Large intestine (tissue), 3 donors: ENCODE measurements around the gene DIP2C. TPM values are rescaled to one million over a fixed set of nuclear protein-coding genes. Genes with fewer than 3 reads are reported as not detected.
A peak's percentile ranks its signal among the peaks of the same experiment; 100 is the strongest.
"Not testable (repeated sequence)": the region's sequence is repeated elsewhere in the genome, so short reads cannot be mapped to it uniquely, and the experiment has no call there.

Source experiments
- DNase-seq, 2 donors: peaks; one replicate each; pipeline versions ENCODE4 v3.0.0 to v3.0.0-alpha.2; 2013
- H3K27ac ChIP-seq: one replicate; pipeline ENCODE4 v1.5.1; 2013; ENCODE audit warnings: low read length
- H3K27me3 ChIP-seq: 2 replicates; pipeline ENCODE4 v1.6.1; 2013; ENCODE audit warnings: low read length; ENCODE audit not compliant: control insufficient read depth, insufficient read depth
- H3K36me3 ChIP-seq: 2 replicates; pipeline ENCODE4 v1.6.1; 2013; ENCODE audit warnings: low read length; ENCODE audit not compliant: control insufficient read depth, insufficient read depth
- H3K4me1 ChIP-seq: one replicate; pipeline ENCODE4 v1.6.1; 2013; ENCODE audit warnings: low read length; ENCODE audit not compliant: control insufficient read depth, insufficient read depth
- H3K4me3 ChIP-seq: one replicate; pipeline ENCODE4 v1.5.1; 2013; ENCODE audit warnings: low read length
- H3K9me3 ChIP-seq: one replicate; pipeline ENCODE4 v1.6.1; 2013; ENCODE audit warnings: mild to moderate bottlenecking, low read depth, low read length, moderate library complexity; ENCODE audit not compliant: control insufficient read depth
- WGBS: methylation state at CpG from one replicate; pipeline ENCODE4 v1.1.5; 2013; ENCODE audit warnings: low lambda C conversion rate; ENCODE audit not compliant: insufficient coverage; 5-methylcytosine and 5-hydroxymethylcytosine counted together
- polyA plus RNA-seq: library from polyadenylated mRNA; unstranded; fragments of 120-200 nt; gene quantifications from one replicate; pipeline ENCODE4 v1.2.1, GENCODE V29; 2013

DIP2C gene
- polyA plus RNA-seq, 1 donor, result 16.5 TPM

DNA sequence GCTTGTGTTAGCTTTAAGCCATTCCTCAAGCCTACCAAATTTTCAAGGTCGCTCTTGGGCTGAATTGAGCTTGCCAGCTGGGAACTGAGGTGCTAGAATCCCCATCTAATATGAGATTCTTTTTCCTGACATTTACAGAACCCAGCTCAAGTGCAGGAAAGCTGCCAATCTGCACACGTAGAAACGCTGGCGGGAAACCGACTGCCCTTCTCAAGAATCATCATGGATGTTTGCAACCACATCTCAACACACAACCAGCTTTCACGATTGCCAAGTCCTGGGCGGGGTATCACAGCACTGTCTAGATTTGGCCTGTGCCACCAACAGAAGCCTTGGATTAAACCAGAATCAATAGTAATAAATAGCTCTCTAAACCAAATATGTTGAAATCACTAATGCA is 203.7 kb downstream of the DIP2C start:
- no CpG with 5 or more reads among the region's 7 CpGs for WGBS
- Histone ChIP-seq H3K27me3 (no peaks in the 10 kb centered on the region), H3K4me3 (no peak overlapping the region), H3K36me3 (peaks cover 20% of the 10 kb centered on the region), H3K9me3 (no peaks in the 10 kb centered on the region), H3K4me1 (no peaks in the 10 kb centered on the region), H3K27ac (no peak overlapping the region)
- no peak for DNase-seq

DNA sequence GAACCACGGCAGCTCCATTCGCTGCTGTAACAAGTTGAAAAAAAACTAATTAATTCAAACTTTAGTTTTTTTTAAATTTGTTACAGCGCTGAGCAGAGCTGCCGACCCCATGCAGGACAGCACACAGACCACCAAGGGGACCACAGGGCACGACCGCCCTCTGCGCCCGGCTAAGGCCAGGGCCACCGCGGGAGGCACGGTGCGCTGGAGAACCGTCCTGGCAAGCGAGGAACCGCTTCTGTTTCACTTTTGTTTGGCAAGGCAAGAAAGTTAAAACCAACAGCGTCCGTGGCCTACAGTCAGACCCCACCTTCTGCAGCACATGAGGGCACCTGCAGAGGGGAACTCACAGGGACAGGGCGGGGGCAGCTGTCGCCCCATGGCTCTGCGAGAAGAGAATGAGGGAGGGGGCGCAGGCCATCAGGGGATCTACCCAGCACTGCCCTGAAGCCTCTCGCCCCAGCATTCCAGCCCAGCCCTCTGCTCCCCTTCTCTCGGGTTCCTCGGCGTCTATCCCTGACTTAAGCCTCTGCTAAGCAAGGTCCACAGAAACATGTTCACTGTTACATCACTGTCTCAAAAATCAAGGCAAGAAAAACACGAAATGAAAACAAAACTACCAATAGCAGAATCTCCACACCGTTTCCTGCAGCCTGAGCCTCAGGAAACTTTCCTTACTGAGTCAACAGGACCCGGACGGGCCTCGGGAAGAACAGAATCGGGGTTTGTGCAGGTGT is 204.4 kb downstream of the DIP2C start:
- H3K27ac ChIP-seq, result peak overlapping the region; percentile 3
- WGBS, result no CpG with 5 or more reads among the region's 31 CpGs

DNA sequence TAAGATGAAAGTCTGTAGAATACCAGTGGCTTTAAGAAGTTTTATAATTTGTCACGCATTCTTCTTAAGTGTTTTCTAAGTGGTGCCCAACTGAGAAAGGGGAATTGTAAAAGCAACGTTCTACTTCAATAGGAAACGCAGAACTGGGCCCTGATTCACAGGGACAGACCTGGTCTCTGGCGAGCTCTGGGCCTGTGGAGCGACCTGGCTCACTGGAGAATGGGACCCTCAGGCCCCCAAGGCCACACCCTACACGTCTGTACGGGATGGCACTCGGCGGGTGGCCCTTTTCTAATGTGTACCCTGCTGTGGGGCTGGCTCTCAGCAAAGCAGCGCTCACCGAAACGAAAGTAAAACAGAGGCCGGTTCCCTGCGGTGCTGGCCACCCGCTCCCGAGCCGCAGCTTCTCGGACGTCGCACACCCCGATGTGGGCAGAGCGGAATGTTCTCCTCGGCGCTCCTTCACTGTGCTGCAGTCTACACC is 205.0 kb downstream of the DIP2C start:
- 100% methylated on average over 1 of the region's 24 CpGs for WGBS
- Histone ChIP-seq H3K27ac (peak overlapping the region; percentile 3), H3K9me3 (no peaks in the 10 kb centered on the region), H3K4me1 (no peaks in the 10 kb centered on the region), H3K4me3 (peak overlapping the region; percentile 18), H3K27me3 (no peaks in the 10 kb centered on the region), H3K36me3 (peaks cover 20% of the 10 kb centered on the region)
- no peak for DNase-seq

More for the DNA sequence above, 204.4 kb downstream of the DIP2C start:
- peak overlapping the region; percentile 18 for H3K4me3 ChIP-seq
- no peaks in the 10 kb centered on the region for H3K9me3 ChIP-seq
- H3K4me1 ChIP-seq, result no peaks in the 10 kb centered on the region
- no peak for DNase-seq
- no peaks in the 10 kb centered on the region for H3K27me3 ChIP-seq
- peaks cover 20% of the 10 kb centered on the region for H3K36me3 ChIP-seq

DNA sequence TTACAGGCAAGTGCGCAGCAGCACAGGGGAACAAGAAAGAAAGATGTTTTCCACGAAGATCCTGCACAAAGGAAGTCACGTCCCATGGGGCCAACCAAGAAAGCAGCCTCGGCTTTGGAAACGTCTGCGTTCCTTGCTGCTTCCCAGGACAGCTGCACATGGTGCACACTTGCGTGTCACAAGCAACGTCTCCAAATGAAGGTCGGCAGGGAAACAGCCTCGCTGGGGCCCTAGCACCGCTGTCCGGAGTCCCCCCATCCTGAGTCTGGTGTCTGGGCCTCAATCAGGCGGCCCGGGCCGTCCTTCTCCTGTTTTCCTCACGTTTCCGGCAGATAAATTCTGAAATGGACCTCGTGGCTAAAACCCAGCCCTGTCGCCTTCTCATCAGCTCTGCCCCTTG is 206.2 kb downstream of the DIP2C start:
- H3K4me3 ChIP-seq, result no peak overlapping the region
- H3K4me1 ChIP-seq, result no peaks in the 10 kb centered on the region
- DNase-seq, result no peak
- no peaks in the 10 kb centered on the region for H3K9me3 ChIP-seq
- no peaks in the 10 kb centered on the region for H3K27me3 ChIP-seq
- WGBS, result no CpG with 5 or more reads among the region's 19 CpGs
- H3K27ac ChIP-seq, result no peak overlapping the region
- H3K36me3 ChIP-seq, result peaks cover 22% of the 10 kb centered on the region

- 50% methylated on average over 1 of the region's 10 CpGs for WGBS
- H3K27ac ChIP-seq, result no peak overlapping the region
- H3K4me1 ChIP-seq, result no peaks in the 10 kb centered on the region
Observed at GRCh38 chr10:482848-483247, 206.6 kb downstream of the DIP2C start.

DNA sequence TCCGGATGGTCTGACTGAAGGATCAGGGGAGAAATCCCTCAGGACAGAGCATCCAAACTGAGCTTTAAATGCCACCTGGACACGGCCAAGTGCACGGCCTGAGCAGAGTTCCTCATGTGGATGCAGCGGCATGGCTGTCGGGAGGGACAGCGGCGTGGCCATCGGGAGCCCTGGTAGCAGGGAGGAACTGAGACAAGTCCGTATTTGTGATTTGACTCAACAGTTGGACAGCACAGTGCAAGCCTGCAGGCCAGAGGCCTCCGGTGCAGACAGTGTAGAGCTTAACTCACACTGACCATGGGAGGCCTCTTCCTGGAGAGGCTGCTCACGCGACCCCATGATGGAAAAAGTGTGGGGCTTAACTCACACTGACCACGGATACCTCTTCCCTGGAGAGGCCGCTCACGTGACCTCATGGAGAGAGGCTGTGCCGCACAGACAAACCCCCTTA is 207.4 kb downstream of the DIP2C start:
- no CpG with 5 or more reads among the region's 16 CpGs for WGBS
- Histone ChIP-seq H3K9me3 (no peaks in the 10 kb centered on the region), H3K27ac (no peak overlapping the region), H3K27me3 (no peaks in the 10 kb centered on the region), H3K4me1 (no peaks in the 10 kb centered on the region), H3K4me3 (no peak overlapping the region), H3K36me3 (peaks cover 22% of the 10 kb centered on the region)
- DNase-seq, result no peak

More at GRCh38 chr10:482848-483247, 206.6 kb downstream of the DIP2C start:
- no peaks in the 10 kb centered on the region for H3K9me3 ChIP-seq
- H3K27me3 ChIP-seq, result no peaks in the 10 kb centered on the region
- H3K36me3 ChIP-seq, result peaks cover 22% of the 10 kb centered on the region
- no peak for DNase-seq
- H3K4me3 ChIP-seq, result no peak overlapping the region

- Histone ChIP-seq H3K36me3 (peaks cover 22% of the 10 kb centered on the region), H3K4me1 (no peaks in the 10 kb centered on the region), H3K27ac (no peak overlapping the region), H3K9me3 (no peaks in the 10 kb centered on the region), H3K4me3 (no peak overlapping the region), H3K27me3 (no peaks in the 10 kb centered on the region)
- no peak for DNase-seq
- WGBS, result no CpG with 5 or more reads among the region's 15 CpGs
Observed at GRCh38 chr10:481628-482027, 207.8 kb downstream of the DIP2C start.

DNA sequence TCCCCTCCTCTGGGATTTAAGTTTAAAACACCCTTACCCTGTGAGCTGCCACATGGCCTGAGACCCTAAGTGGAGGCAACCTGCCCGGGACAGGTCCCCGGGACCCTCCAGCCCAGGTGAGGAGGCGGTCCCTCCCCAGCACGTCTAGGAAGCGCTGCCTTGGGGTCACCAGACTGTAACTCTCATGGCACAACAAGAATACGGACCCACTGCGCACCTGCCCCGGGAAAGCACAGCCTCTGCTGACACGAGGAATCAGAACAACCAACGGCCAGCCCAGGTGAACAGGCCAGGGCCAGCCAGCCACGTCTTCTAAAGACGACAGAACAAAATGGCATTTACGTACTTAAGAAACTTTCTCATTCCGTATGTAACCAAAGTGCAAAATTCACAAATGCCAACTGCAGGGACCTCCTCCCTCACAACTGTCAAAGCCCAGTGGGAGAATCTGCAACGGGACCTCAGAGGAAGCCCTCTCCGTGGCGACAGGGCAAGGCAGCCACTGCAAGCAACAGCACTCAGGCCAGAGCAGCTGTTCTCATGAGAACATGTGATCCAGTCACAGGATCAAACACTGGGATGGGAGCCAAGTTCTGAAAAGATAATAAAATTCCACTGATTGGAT is 208.4 kb downstream of the DIP2C start:
- Histone ChIP-seq H3K36me3 (peaks cover 22% of the 10 kb centered on the region), H3K4me1 (no peaks in the 10 kb centered on the region), H3K4me3 (no peak overlapping the region), H3K27ac (no peak overlapping the region), H3K9me3 (no peaks in the 10 kb centered on the region), H3K27me3 (no peaks in the 10 kb centered on the region)
- DNase-seq, result peak; percentile 52 to 78
- no CpG with 5 or more reads among the region's 17 CpGs for WGBS

DNA sequence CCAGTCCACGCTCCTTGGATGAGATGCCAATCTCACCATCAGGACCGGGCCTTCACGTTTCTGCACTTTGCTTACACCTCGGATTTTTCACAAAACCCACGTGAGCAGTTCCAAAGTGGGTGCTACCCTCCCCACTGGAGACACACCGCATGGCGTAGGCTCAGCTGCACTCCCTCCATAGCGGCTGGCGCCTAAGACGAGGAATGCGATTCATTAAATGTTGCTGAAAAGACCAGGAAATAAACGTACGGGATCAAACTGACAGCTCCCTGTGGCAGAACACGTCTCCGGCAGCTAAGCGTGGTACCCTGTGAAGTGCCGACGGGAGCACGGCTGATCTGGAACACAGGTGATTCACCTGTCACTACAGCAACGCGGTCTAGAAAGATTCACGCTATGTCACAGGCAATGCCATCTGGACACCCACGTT is 209.0 kb downstream of the DIP2C start:
- H3K27me3 ChIP-seq, result no peaks in the 10 kb centered on the region
- no peaks in the 10 kb centered on the region for H3K4me1 ChIP-seq
- no peak overlapping the region for H3K4me3 ChIP-seq
- no peaks in the 10 kb centered on the region for H3K9me3 ChIP-seq
- no peak overlapping the region for H3K27ac ChIP-seq
- no peak for DNase-seq
- H3K36me3 ChIP-seq, result peaks cover 27% of the 10 kb centered on the region
- no CpG with 5 or more reads among the region's 23 CpGs for WGBS

GRCh38 chr10:479706-480497 is 209.6 kb downstream of the DIP2C start:
- not testable (repeated sequence) for H3K27ac ChIP-seq, H3K4me3 ChIP-seq, DNase-seq, H3K27me3 ChIP-seq, H3K4me1 ChIP-seq, H3K9me3 ChIP-seq
- WGBS, result no CpG with 5 or more reads among the region's 33 CpGs
- H3K36me3 ChIP-seq, result peaks cover 26% of the 10 kb centered on the region
